ENCODE results near the gene MTERF4.

MTERF4 gene

DNA sequence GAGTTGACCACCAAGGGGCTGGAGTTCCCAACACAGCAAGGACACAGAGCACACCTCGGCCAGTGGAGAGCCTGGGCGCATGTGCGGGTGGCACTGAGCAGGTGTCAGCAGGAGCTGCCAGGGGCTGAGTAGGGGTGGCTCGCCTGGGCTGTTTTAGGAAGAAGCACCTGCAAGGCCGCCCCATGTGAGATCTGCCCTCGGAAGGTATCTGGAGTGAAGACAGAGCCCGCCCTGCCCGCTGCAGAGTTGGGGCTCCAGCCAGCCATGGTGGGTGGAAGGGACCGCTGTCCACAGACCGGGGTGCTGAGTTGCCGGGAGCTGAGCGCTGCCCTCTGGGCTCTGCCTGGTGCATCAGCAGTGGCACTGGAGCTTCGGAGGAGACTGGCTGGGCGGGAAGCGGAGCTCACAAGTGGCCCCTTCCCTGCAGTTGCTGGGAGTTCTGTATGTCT lies 35.2 kb downstream of the MTERF4 start:
- Histone ChIP-seq H4K20me1 (ENCODE audit: insufficient read depth) (no peaks in the 10 kb centered on the region), H3K27me3 (ENCODE audit: insufficient read depth, low read depth) (peaks cover 7% of the 10 kb centered on the region; the same call in 1 of the 2 replicates), H3K79me2 (ENCODE audit: insufficient read depth, low read depth) (no peaks in the 10 kb centered on the region), H3K4me1 (ENCODE audit: low read depth, poor library complexity, severe bottlenecking) (no peaks in the 10 kb centered on the region), H2AFZ (ENCODE audit: low read depth) (no peak overlapping the region), H3K36me3 (ENCODE audit: insufficient read depth) (no peaks in the 10 kb centered on the region), H3K4me3 (IDR thresholded peaks at IDR 0.05; ENCODE audit: insufficient read depth, low read depth, low read length) (no peak overlapping the region), H3K9ac (no peak overlapping the region), H3K27ac (no peak overlapping the region), H3K4me2 (no peak overlapping the region)
- TF ChIP-seq, protein P1, sequence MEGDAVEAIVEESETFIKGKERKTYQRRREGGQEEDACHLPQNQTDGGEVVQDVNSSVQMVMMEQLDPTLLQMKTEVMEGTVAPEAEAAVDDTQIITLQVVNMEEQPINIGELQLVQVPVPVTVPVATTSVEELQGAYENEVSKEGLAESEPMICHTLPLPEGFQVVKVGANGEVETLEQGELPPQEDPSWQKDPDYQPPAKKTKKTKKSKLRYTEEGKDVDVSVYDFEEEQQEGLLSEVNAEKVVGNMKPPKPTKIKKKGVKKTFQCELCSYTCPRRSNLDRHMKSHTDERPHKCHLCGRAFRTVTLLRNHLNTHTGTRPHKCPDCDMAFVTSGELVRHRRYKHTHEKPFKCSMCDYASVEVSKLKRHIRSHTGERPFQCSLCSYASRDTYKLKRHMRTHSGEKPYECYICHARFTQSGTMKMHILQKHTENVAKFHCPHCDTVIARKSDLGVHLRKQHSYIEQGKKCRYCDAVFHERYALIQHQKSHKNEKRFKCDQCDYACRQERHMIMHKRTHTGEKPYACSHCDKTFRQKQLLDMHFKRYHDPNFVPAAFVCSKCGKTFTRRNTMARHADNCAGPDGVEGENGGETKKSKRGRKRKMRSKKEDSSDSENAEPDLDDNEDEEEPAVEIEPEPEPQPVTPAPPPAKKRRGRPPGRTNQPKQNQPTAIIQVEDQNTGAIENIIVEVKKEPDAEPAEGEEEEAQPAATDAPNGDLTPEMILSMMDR (conservative IDR thresholded peaks at IDR 0.05; ENCODE audit: low read depth, low read length): no peak

GRCh38 chr2:241066171-241066892 lies 35.8 kb downstream of the MTERF4 start:
- no peaks in the 10 kb centered on the region for H3K36me3 ChIP-seq (ENCODE audit: insufficient read depth)
- TF ChIP-seq, protein P1 (conservative IDR thresholded peaks at IDR 0.05; ENCODE audit: low read depth, low read length): no peak
- no peaks in the 10 kb centered on the region for H3K4me1 ChIP-seq (ENCODE audit: low read depth, poor library complexity, severe bottlenecking)
- no peaks in the 10 kb centered on the region for H3K79me2 ChIP-seq (ENCODE audit: insufficient read depth, low read depth)
- H2AFZ ChIP-seq (ENCODE audit: low read depth): no peak overlapping the region
- H3K4me2 ChIP-seq: no peak overlapping the region
- H3K4me3 ChIP-seq (IDR thresholded peaks at IDR 0.05; ENCODE audit: insufficient read depth, low read depth, low read length): no peak overlapping the region
- no peak overlapping the region for H3K9ac ChIP-seq
- no peaks in the 10 kb centered on the region for H4K20me1 ChIP-seq (ENCODE audit: insufficient read depth)
- H3K27ac ChIP-seq: no peak overlapping the region
- H3K27me3 ChIP-seq (ENCODE audit: insufficient read depth, low read depth): peaks cover 7% of the 10 kb centered on the region; the same call in 1 of the 2 replicates

DNA sequence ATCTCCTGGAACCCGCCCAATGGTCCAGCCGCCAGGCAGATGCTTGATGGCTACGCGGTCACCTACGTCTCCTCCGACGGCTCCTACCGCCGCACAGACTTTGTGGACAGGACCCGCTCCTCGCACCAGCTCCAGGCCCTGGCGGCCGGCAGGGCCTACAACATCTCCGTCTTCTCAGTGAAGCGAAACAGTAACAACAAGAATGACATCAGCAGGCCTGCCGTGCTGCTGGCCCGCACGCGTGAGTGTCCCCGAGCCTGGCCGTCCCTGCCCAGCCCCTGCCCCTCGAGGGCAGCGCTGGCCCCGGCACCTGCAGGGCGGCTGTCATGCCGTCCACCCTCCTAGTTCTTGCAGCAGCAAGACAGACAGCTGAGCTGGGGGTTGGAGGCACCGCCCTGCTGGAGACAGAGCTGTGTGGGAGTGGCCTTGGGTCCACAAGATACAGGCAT lies 36.7 kb downstream of the MTERF4 start:
- Histone ChIP-seq H3K27ac (no peak overlapping the region), H3K4me2 (no peak overlapping the region), H3K79me2 (ENCODE audit: insufficient read depth, low read depth) (no peaks in the 10 kb centered on the region), H3K36me3 (ENCODE audit: insufficient read depth) (no peaks in the 10 kb centered on the region), H3K27me3 (ENCODE audit: insufficient read depth, low read depth) (peaks cover 8% of the 10 kb centered on the region; the same call in 1 of the 2 replicates), H3K9ac (no peak overlapping the region), H3K4me3 (IDR thresholded peaks at IDR 0.05; ENCODE audit: insufficient read depth, low read depth, low read length) (no peak overlapping the region), H3K4me1 (ENCODE audit: low read depth, poor library complexity, severe bottlenecking) (no peaks in the 10 kb centered on the region), H4K20me1 (ENCODE audit: insufficient read depth) (no peaks in the 10 kb centered on the region), H2AFZ (ENCODE audit: low read depth) (no peak overlapping the region)
- TF ChIP-seq, protein P1 (conservative IDR thresholded peaks at IDR 0.05; ENCODE audit: low read depth, low read length): no peak

- Histone ChIP-seq H3K4me1 (ENCODE audit: low read depth, poor library complexity, severe bottlenecking) (no peaks in the 10 kb centered on the region), H2AFZ (ENCODE audit: low read depth) (no peak overlapping the region), H3K79me2 (ENCODE audit: insufficient read depth, low read depth) (no peaks in the 10 kb centered on the region), H3K9ac (no peak overlapping the region), H3K36me3 (ENCODE audit: insufficient read depth) (no peaks in the 10 kb centered on the region), H3K4me2 (no peak overlapping the region), H3K4me3 (IDR thresholded peaks at IDR 0.05; ENCODE audit: insufficient read depth, low read depth, low read length) (no peak overlapping the region), H3K27ac (no peak overlapping the region), H3K27me3 (ENCODE audit: insufficient read depth, low read depth) (peaks cover 10% of the 10 kb centered on the region; the same call in 1 of the 2 replicates), H4K20me1 (ENCODE audit: insufficient read depth) (no peaks in the 10 kb centered on the region)
- TF ChIP-seq, protein P1 (conservative IDR thresholded peaks at IDR 0.05; ENCODE audit: low read depth, low read length): no peak
Observed at GRCh38 chr2:241064802-241065354, 37.2 kb downstream of the MTERF4 start.

Measured in KMS-11 (cell line).